Stimulated activated memory B cell treated with anti-CD40 and anti-IgM and Interleukin-4, amounts not matched to agents 10 μg/mL and 1 μg/mL and 100 μg/mL, for 72 hours (primary cell): Measurements from ENCODE around the gene ABCA9.
"Not testable (repeated sequence)": the region's sequence is repeated elsewhere in the genome, so short reads cannot be mapped to it uniquely, and the experiment has no call there.

ENCODE experiments used
- ATAC-seq: fragments of 150-1000 bp; cut with Tn5 transposase; 2 replicates; pipeline ENCODE4 v1.10.0; 2021
- H3K27ac Mint-ChIP-seq: one replicate; pipeline ENCODE4 v1.8.0; 2022; ENCODE audit warnings: mild to moderate bottlenecking, mixed read lengths
- H3K27me3 Mint-ChIP-seq: one replicate; pipeline ENCODE4 v1.8.0; 2022; ENCODE audit warnings: mixed read lengths
- H3K36me3 Mint-ChIP-seq: one replicate; pipeline ENCODE4 v1.8.0; 2022; ENCODE audit warnings: mixed read lengths
- H3K4me1 Mint-ChIP-seq: one replicate; pipeline ENCODE4 v1.8.0; 2022; ENCODE audit warnings: mixed read lengths
- H3K4me3 Mint-ChIP-seq: one replicate; pipeline ENCODE4 v1.8.0; 2022; ENCODE audit warnings: mild to moderate bottlenecking, moderate library complexity, mixed read lengths
- H3K9me3 Mint-ChIP-seq: one replicate; pipeline ENCODE4 v1.8.0; 2022; ENCODE audit warnings: mixed read lengths

Gene ABCA9

GRCh38 chr17:69015631-69016030 lies 45.1 kb downstream of the ABCA9 start:
- Mint-ChIP-seq H3K9me3 (no peaks in the 10 kb centered on the region), H3K27me3 (no peaks in the 10 kb centered on the region), H3K4me1 (peaks cover 6% of the 10 kb centered on the region), H3K27ac (no peak overlapping the region), H3K36me3 (no peaks in the 10 kb centered on the region), H3K4me3 (no peak overlapping the region)
- ATAC-seq, result no peak

GRCh38 chr17:69012895-69013805 lies 47.6 kb downstream of the ABCA9 start:
- no peak overlapping the region for H3K4me3 Mint-ChIP-seq
- no peak overlapping the region for H3K27ac Mint-ChIP-seq
- no peaks in the 10 kb centered on the region for H3K4me1 Mint-ChIP-seq
- no peaks in the 10 kb centered on the region for H3K27me3 Mint-ChIP-seq
- H3K36me3 Mint-ChIP-seq, result no peaks in the 10 kb centered on the region
- H3K9me3 Mint-ChIP-seq, result no peaks in the 10 kb centered on the region
- no peak for ATAC-seq

- Mint-ChIP-seq H3K4me1 (no peaks in the 10 kb centered on the region), H3K27ac (no peak overlapping the region), H3K4me3 (no peak overlapping the region), H3K36me3 (no peaks in the 10 kb centered on the region), H3K27me3 (no peaks in the 10 kb centered on the region), H3K9me3 (no peaks in the 10 kb centered on the region)
- ATAC-seq, result no peak
These were observed 50.8 kb downstream of the ABCA9 start for GRCh38 chr17:69009930-69010329.

- H3K27me3 Mint-ChIP-seq, H3K27ac Mint-ChIP-seq, H3K4me3 Mint-ChIP-seq, H3K36me3 Mint-ChIP-seq, H3K4me1 Mint-ChIP-seq, H3K9me3 Mint-ChIP-seq, ATAC-seq: not testable (repeated sequence)
These were observed 56.0 kb downstream of the ABCA9 start for GRCh38 chr17:69004759-69005158.

GRCh38 chr17:68999743-69000142 lies 61.0 kb downstream of the ABCA9 start:
- not testable (repeated sequence) for H3K4me1 Mint-ChIP-seq, H3K27me3 Mint-ChIP-seq, H3K36me3 Mint-ChIP-seq, H3K4me3 Mint-ChIP-seq, H3K27ac Mint-ChIP-seq, ATAC-seq, H3K9me3 Mint-ChIP-seq

GRCh38 chr17:68993112-68993511 lies 67.6 kb downstream of the ABCA9 start:
- no peaks in the 10 kb centered on the region for H3K36me3 Mint-ChIP-seq
- no peaks in the 10 kb centered on the region for H3K9me3 Mint-ChIP-seq
- H3K27me3 Mint-ChIP-seq, result no peaks in the 10 kb centered on the region
- no peak overlapping the region for H3K27ac Mint-ChIP-seq
- no peak overlapping the region for H3K4me3 Mint-ChIP-seq
- H3K4me1 Mint-ChIP-seq, result no peaks in the 10 kb centered on the region
- ATAC-seq, result no peak

GRCh38 chr17:68987966-68988365 lies 72.8 kb downstream of the ABCA9 start:
- no peak overlapping the region for H3K4me3 Mint-ChIP-seq
- H3K9me3 Mint-ChIP-seq, result no peaks in the 10 kb centered on the region
- H3K36me3 Mint-ChIP-seq, result no peaks in the 10 kb centered on the region
- H3K4me1 Mint-ChIP-seq, result no peaks in the 10 kb centered on the region
- no peaks in the 10 kb centered on the region for H3K27me3 Mint-ChIP-seq
- ATAC-seq, result no peak
- H3K27ac Mint-ChIP-seq, result no peak overlapping the region

GRCh38 chr17:68981288-68981687 lies 79.4 kb downstream of the ABCA9 start:
- Mint-ChIP-seq H3K36me3 (no peaks in the 10 kb centered on the region), H3K9me3 (no peaks in the 10 kb centered on the region), H3K4me3 (no peak overlapping the region), H3K27ac (no peak overlapping the region), H3K4me1 (no peaks in the 10 kb centered on the region), H3K27me3 (peaks cover 5% of the 10 kb centered on the region)
- ATAC-seq, result no peak

- peak overlapping the region; percentile 22 for H3K27ac Mint-ChIP-seq
- H3K9me3 Mint-ChIP-seq, result peaks cover 3% of the 10 kb centered on the region
- H3K4me3 Mint-ChIP-seq, result no peak overlapping the region
- no peaks in the 10 kb centered on the region for H3K36me3 Mint-ChIP-seq
- peaks cover 6% of the 10 kb centered on the region for H3K4me1 Mint-ChIP-seq
- H3K27me3 Mint-ChIP-seq, result peaks cover 21% of the 10 kb centered on the region
- no peak for ATAC-seq
These were observed 87.5 kb downstream of the ABCA9 start for GRCh38 chr17:68973098-68973846.

- Mint-ChIP-seq H3K27ac (no peak overlapping the region), H3K36me3 (no peaks in the 10 kb centered on the region), H3K4me1 (peaks cover 6% of the 10 kb centered on the region), H3K4me3 (no peak overlapping the region), H3K27me3 (peaks cover 22% of the 10 kb centered on the region), H3K9me3 (peaks cover 3% of the 10 kb centered on the region)
- no peak for ATAC-seq
These were observed 88.5 kb downstream of the ABCA9 start for GRCh38 chr17:68972119-68972704.

GRCh38 chr17:68969101-68969500 lies 91.6 kb downstream of the ABCA9 start:
- no peaks in the 10 kb centered on the region for H3K36me3 Mint-ChIP-seq
- H3K4me1 Mint-ChIP-seq, result peaks cover 6% of the 10 kb centered on the region
- no peak overlapping the region for H3K4me3 Mint-ChIP-seq
- no peak for ATAC-seq
- no peaks in the 10 kb centered on the region for H3K9me3 Mint-ChIP-seq
- H3K27ac Mint-ChIP-seq, result no peak overlapping the region
- H3K27me3 Mint-ChIP-seq, result peaks cover 17% of the 10 kb centered on the region

GRCh38 chr17:68963958-68964357 lies 96.8 kb downstream of the ABCA9 start:
- no peaks in the 10 kb centered on the region for H3K9me3 Mint-ChIP-seq
- peaks cover 5% of the 10 kb centered on the region for H3K4me1 Mint-ChIP-seq
- no peak for ATAC-seq
- no peak overlapping the region for H3K4me3 Mint-ChIP-seq
- peaks cover 8% of the 10 kb centered on the region for H3K27me3 Mint-ChIP-seq
- H3K36me3 Mint-ChIP-seq, result no peaks in the 10 kb centered on the region
- no peak overlapping the region for H3K27ac Mint-ChIP-seq

- no peak overlapping the region for H3K4me3 Mint-ChIP-seq
- H3K27me3 Mint-ChIP-seq, result no peaks in the 10 kb centered on the region
- no peaks in the 10 kb centered on the region for H3K36me3 Mint-ChIP-seq
- H3K9me3 Mint-ChIP-seq, result no peaks in the 10 kb centered on the region
- H3K4me1 Mint-ChIP-seq, result peaks cover 5% of the 10 kb centered on the region
- peak; percentile 34 for ATAC-seq
- H3K27ac Mint-ChIP-seq, result no peak overlapping the region
These were observed 99.4 kb downstream of the ABCA9 start for GRCh38 chr17:68961214-68961882.

- H3K27ac Mint-ChIP-seq, ATAC-seq, H3K4me3 Mint-ChIP-seq, H3K9me3 Mint-ChIP-seq, H3K27me3 Mint-ChIP-seq, H3K36me3 Mint-ChIP-seq, H3K4me1 Mint-ChIP-seq: not testable (repeated sequence)
These were observed 101.6 kb downstream of the ABCA9 start for GRCh38 chr17:68959117-68959516.

GRCh38 chr17:68957944-68958343 lies 102.8 kb downstream of the ABCA9 start:
- no peak overlapping the region for H3K4me3 Mint-ChIP-seq
- H3K4me1 Mint-ChIP-seq, result peaks cover 5% of the 10 kb centered on the region
- H3K27ac Mint-ChIP-seq, result no peak overlapping the region
- no peak for ATAC-seq
- H3K9me3 Mint-ChIP-seq, result no peaks in the 10 kb centered on the region
- H3K36me3 Mint-ChIP-seq, result no peaks in the 10 kb centered on the region
- H3K27me3 Mint-ChIP-seq, result no peaks in the 10 kb centered on the region
